Endothelial cell of umbilical vein (primary cell): ENCODE data around the gene FTSJ3. TPM values are rescaled to one million over a fixed set of nuclear protein-coding genes. Genes with fewer than 3 reads are reported as not detected.

Experiments used
- BruUV-seq: library from RNA; stranded (reverse); fragments of 400-500 nt; replicated peaks from 2 replicates; lab custom pipeline; 2021; lab: Mats Ljungman, UMichigan
- CTCF ChIA-PET: fragments of 300-600, 350-600 bp; sonication (Branson Sonifier 250); formaldehyde crosslinking; loops from one replicate; lab custom pipeline; 2021; ENCODE audit warnings: antibody characterized with exemption, inconsistent platforms; lab: Charles Lee
- POLR2A ChIA-PET: fragments of 300-600, 350-600 bp; sonication (Branson Sonifier 250); formaldehyde crosslinking; loops from one replicate; lab custom pipeline; 2021; ENCODE audit warnings: antibody characterized with exemption, inconsistent platforms; lab: Charles Lee
- DNase-seq: peaks from one replicate; pipeline ENCODE4 v3.0.0-alpha.2; 2011; ENCODE audit warnings: low read depth, low spot score
- FAIRE-seq: peaks from 2 replicates; lab custom pipeline; 2011; peaks lifted over from hg19 to GRCh38; lab: Jason Lieb, UNC
- H2AFZ ChIP-seq: 2 replicates; pipeline ENCODE4 v1.6.0; 2012; ENCODE audit warnings: low read depth, low read length, control low read depth, inconsistent platforms
- H3K27ac ChIP-seq: 2 replicates; pipeline ENCODE4 v1.5.1; 2011; ENCODE audit warnings: low read depth, mild to moderate bottlenecking, control low read depth, low read length, moderate library complexity; ENCODE audit not compliant: insufficient read depth
- H3K27me3 ChIP-seq, 2 experiments: 2 replicates each; pipeline versions ENCODE4 v1.6.0 to v1.6.1; 2011; ENCODE audit warnings: low read length in 2 of 2, mixed read lengths in 1 of 2; ENCODE audit not compliant: control insufficient read depth in 2 of 2, insufficient read depth in 2 of 2
- H3K36me3 ChIP-seq, 2 experiments: 2 replicates in 1 of 2; 3 replicates in 1 of 2; pipeline ENCODE4 v1.5.1; 2011; ENCODE audit warnings: low read length in 2 of 2, mild to moderate bottlenecking in 1 of 2, moderate library complexity in 1 of 2; ENCODE audit not compliant: control insufficient read depth in 2 of 2, insufficient read depth in 2 of 2; ENCODE audit errors: extremely low read depth in 1 of 2
- H3K4me1 ChIP-seq: 3 replicates; pipeline ENCODE4 v1.5.1; 2011; ENCODE audit warnings: mild to moderate bottlenecking, low read length; ENCODE audit not compliant: control insufficient read depth, insufficient read depth; ENCODE audit errors: extremely low read depth
- H3K4me2 ChIP-seq: 2 replicates; pipeline ENCODE4 v1.6.1; 2011; ENCODE audit warnings: low read length, control low read depth, mixed read lengths; ENCODE audit not compliant: insufficient read depth
- H3K4me3 ChIP-seq, 3 experiments: fragments of 200-600 bp in 1 of 3; sonication (generic), shearing (Covaris generic) in 1 of 3; replicated peaks in 1 of 3; 2 replicates each; pipeline ENCODE4 v1.5.1; 2011 to 2016; ENCODE audit warnings: control low read depth in 3 of 3, low read length in 3 of 3, mild to moderate bottlenecking in 2 of 3, inconsistent platforms in 1 of 3, low read depth in 1 of 3, moderate library complexity in 1 of 3; ENCODE audit not compliant: insufficient read depth in 1 of 3
- H3K79me2 ChIP-seq: 2 replicates; pipeline ENCODE4 v1.6.0; 2012; ENCODE audit warnings: low read length, inconsistent platforms; ENCODE audit not compliant: control insufficient read depth, insufficient read depth
- H3K9ac ChIP-seq: replicated peaks from 2 replicates; pipeline ENCODE3; 2011; ENCODE audit warnings: low read length, control low read depth; ENCODE audit not compliant: insufficient read depth; ENCODE audit errors: extremely low read depth
- H3K9me1 ChIP-seq: replicated peaks from 3 replicates; pipeline ENCODE4 v1.6.0; 2011; ENCODE audit warnings: mild to moderate bottlenecking, low read length; ENCODE audit not compliant: control insufficient read depth, insufficient read depth; ENCODE audit errors: extremely low read depth
- H3K9me3 ChIP-seq: replicated peaks from 2 replicates; pipeline ENCODE4 v1.5.1; 2012; ENCODE audit warnings: low read length, inconsistent platforms; ENCODE audit not compliant: control insufficient read depth, insufficient read depth
- H4K20me1 ChIP-seq: replicated peaks from 2 replicates; pipeline ENCODE3; 2011; ENCODE audit warnings: mild to moderate bottlenecking, low read length; ENCODE audit not compliant: control insufficient read depth, insufficient read depth; ENCODE audit errors: extremely low read depth
- EZH2 ChIP-seq: IDR thresholded peaks from 2 replicates; pipeline ENCODE4 v1.6.1; 2012; ENCODE audit warnings: borderline replicate concordance, low read depth, mild to moderate bottlenecking, moderate library complexity, low read length, inconsistent platforms; ENCODE audit not compliant: severe bottlenecking
- FOS ChIP-seq: IDR thresholded peaks from 2 replicates; pipeline ENCODE4 v1.6.1; 2011; ENCODE audit warnings: mild to moderate bottlenecking, low read length, moderate library complexity, borderline replicate concordance; ENCODE audit not compliant: insufficient read depth
- JUN ChIP-seq: IDR thresholded peaks from 2 replicates; pipeline ENCODE4 v1.6.1; 2011; ENCODE audit warnings: borderline replicate concordance, low read depth; ENCODE audit not compliant: insufficient read length, insufficient read depth
- MAX ChIP-seq: IDR thresholded peaks from 2 replicates; pipeline ENCODE4 v1.6.1; 2011; ENCODE audit not compliant: insufficient read depth, insufficient read length
- MYC ChIP-seq: IDR thresholded peaks from one replicate; pipeline ENCODE4 v1.6.1; 2011; ENCODE audit warnings: mild to moderate bottlenecking, low read depth, low read length
- POLR2A ChIP-seq: IDR thresholded peaks from 2 replicates; pipeline ENCODE4 v1.6.1; 2012; ENCODE audit warnings: low read depth, mild to moderate bottlenecking, control low read depth, low read length
- POLR2AphosphoS5 ChIP-seq: IDR thresholded peaks from 2 replicates; pipeline ENCODE4 v1.6.1; 2012; ENCODE audit warnings: low read depth, mild to moderate bottlenecking, control low read depth, low read length, moderate library complexity; ENCODE audit not compliant: insufficient read depth
- dilution Hi-C: fragments of 300-500 bp; cut with MboI; formaldehyde crosslinking; loops from one replicate; pipeline ENCODE4 v1.15.0; 2019; ENCODE audit warnings: low sequenced_read_pairs; ENCODE audit not compliant: extremely low pct_ligation_motif_present
- intact Hi-C: fragments of 100-400 bp; cut with micrococcal nuclease; formaldehyde crosslinking; loops from one replicate; pipeline ENCODE4 v1.10.0; 2022
- polyA plus RNA-seq, 4 experiments: library from polyadenylated mRNA; depleted of rRNA in 3 of 4; stranded (reverse) in 3 of 4; unstranded in 1 of 4; fragments of >200 nt; gene quantifications; 2 replicates each; pipeline versions ENCODE4 v1.2.1 to v1.2.3, GENCODE V29; 2011 to 2012; ENCODE audit warnings: missing spikeins in 1 of 4
- total RNA-seq: library from RNA; stranded (reverse); gene quantifications from 2 replicates; pipeline ENCODE4 v1.2.3, GENCODE V29; 2021

Gene FTSJ3
- total and polyA plus RNA-seq, 2 donors (not counting 3 experiments of a cell fraction or from before 2014, with no cell fraction given) = 42.1 to 60.2 TPM

GRCh38 chr17:63822537-63822936 lies 4.9 kb downstream of the FTSJ3 start:
- no peak overlapping the region for H3K27ac ChIP-seq
- no peaks in the 10 kb centered on the region for H3K9me1 ChIP-seq
- H3K4me3 ChIP-seq = no peak overlapping the region
- intact Hi-C loops (loop anchor here (10.0 kb wide), 1 partner anchor 1248 kb away; no protein-coding TSS in a partner anchor), dilution Hi-C loops (no loop called here)
- H3K4me2 ChIP-seq = no peak overlapping the region
- DNase-seq = no peak
- FAIRE-seq = no peak
- no peaks in the 10 kb centered on the region for H3K9me3 ChIP-seq
- TF ChIP-seq POLR2A = no peak
- TF ChIP-seq MAX = no peak
- TF ChIP-seq EZH2 = no peak
- no peak for TF ChIP-seq JUN
- TF ChIP-seq MYC = no peak
- no peak for TF ChIP-seq FOS
- no peak for TF ChIP-seq POLR2AphosphoS5
- H3K79me2 ChIP-seq = peaks cover 22% of the 10 kb centered on the region
- peaks cover 53 to 63% of the 10 kb centered on the region in 2 experiments for H3K36me3 ChIP-seq
- H3K4me1 ChIP-seq = peaks cover 11% of the 10 kb centered on the region
- no peak overlapping the region for H3K9ac ChIP-seq
- ChIA-PET POLR2A (no interaction called here), CTCF (no interaction called here)
- H3K27me3 ChIP-seq = no peaks in the 10 kb centered on the region
- BruUV-seq = no TSS peak
- no peaks in the 10 kb centered on the region for H4K20me1 ChIP-seq
- no peak overlapping the region for H2AFZ ChIP-seq

GRCh38 chr17:63821804-63822203 lies 5.7 kb downstream of the FTSJ3 start:
- FAIRE-seq = no peak
- Histone ChIP-seq H3K36me3 (peaks cover 59 to 69% of the 10 kb centered on the region in 2 experiments), H4K20me1 (no peaks in the 10 kb centered on the region), H2AFZ (no peak overlapping the region), H3K4me2 (no peak overlapping the region), H3K79me2 (peaks cover 22% of the 10 kb centered on the region), H3K4me3 (no peak overlapping the region), H3K9me1 (no peaks in the 10 kb centered on the region), H3K27me3 (no peaks in the 10 kb centered on the region), H3K4me1 (peaks cover 11% of the 10 kb centered on the region), H3K9me3 (no peaks in the 10 kb centered on the region), H3K9ac (no peak overlapping the region), H3K27ac (no peak overlapping the region)
- no TSS peak for BruUV-seq
- TF ChIP-seq POLR2AphosphoS5 = no peak
- TF ChIP-seq MAX = no peak
- no peak for TF ChIP-seq POLR2A
- no peak for TF ChIP-seq JUN
- intact Hi-C loops (loop anchor here (10.0 kb wide), 1 partner anchor 1247 kb away; no protein-coding TSS in a partner anchor), dilution Hi-C loops (no loop called here)
- DNase-seq = no peak
- ChIA-PET POLR2A (no interaction called here), CTCF (no interaction called here)
